A549 (cell line): ENCODE results near the gene E2F1. TPM values are rescaled to one million over a fixed set of nuclear protein-coding genes. Genes with fewer than 3 reads are reported as not detected.

Experiments
- ATAC-seq, 2 experiments: fragments of 200-7000 bp in 1 of 2; fragments of >200 bp in 1 of 2; cut with Nextera tagmentation in 1 of 2; cut with Tn5 transposase in 1 of 2; 3 replicates each; pipeline versions ENCODE4 v1.8.0 to v1.9.1; 2018 to 2020; ENCODE audit warnings: mild to moderate bottlenecking in 1 of 2, moderate library complexity in 1 of 2
- CTCF ChIA-PET: fragments of 300-600 bp; sonication (Branson Sonifier 250); formaldehyde crosslinking; extraction: SDS; loops from one replicate; lab custom pipeline; 2021; ENCODE audit warnings: antibody characterized with exemption, inconsistent platforms; lab: Yijun Ruan, JAX
- POLR2A ChIA-PET: fragments of 350-600 bp; formaldehyde crosslinking; extraction: SDS; loops from one replicate; lab custom pipeline; 2021; ENCODE audit warnings: antibody characterized with exemption, inconsistent platforms; lab: Yijun Ruan, JAX
- DNase-seq, 2 experiments: peaks; one replicate each; pipeline versions ENCODE4 v3.0.0 to v3.0.0-alpha.2; 2011 to 2016; ENCODE audit warnings: low read depth in 1 of 2, low spot score in 1 of 2
- FAIRE-seq: peaks from 2 replicates; lab custom pipeline; 2011; peaks lifted over from hg19 to GRCh38; lab: Jason Lieb, UNC
- H3K27ac ChIP-seq, 2 experiments: fragments of >200 bp; sonication (Bioruptor Twin); formaldehyde crosslinking; 3 replicates each; pipeline ENCODE4 v1.5.1; 2016 to 2017
- H3K4me1 ChIP-seq: fragments of >200 bp; sonication (Bioruptor Twin); formaldehyde crosslinking; 3 replicates; pipeline ENCODE4 v1.6.1; 2016
- H3K4me2 ChIP-seq: fragments of >200 bp; sonication (Bioruptor Twin); formaldehyde crosslinking; 3 replicates; pipeline ENCODE4 v1.6.1; 2016
- H3K4me3 ChIP-seq: fragments of >200 bp; sonication (Bioruptor Twin); formaldehyde crosslinking; 3 replicates; pipeline ENCODE4 v1.5.1; 2016
- H3K9me3 ChIP-seq: fragments of >200 bp; sonication (Bioruptor Twin); formaldehyde crosslinking; 3 replicates; pipeline ENCODE4 v1.6.1; 2016
- CHD2 ChIP-seq: fragments of 150-350 bp; IDR thresholded peaks from 2 replicates; pipeline ENCODE4 v1.6.1; 2014; ENCODE audit warnings: low read length; ENCODE audit not compliant: partially characterized antibody
- EHMT2 ChIP-seq: fragments of 200-600 bp; sonication (generic); IDR thresholded peaks from 2 replicates; pipeline ENCODE4 v1.6.1; 2016; ENCODE audit warnings: antibody characterized with exemption, low read depth, mild to moderate bottlenecking, moderate library complexity
- EP300 ChIP-seq, 2 experiments: fragments of >200 bp; sonication (Bioruptor Twin); formaldehyde crosslinking; IDR thresholded peaks; 2 replicates in 1 of 2; 3 replicates in 1 of 2; pipeline ENCODE4 v1.6.1; 2016 to 2017
- FOSL2 ChIP-seq, 2 experiments: fragments of 450-650 bp in 1 of 2; fragments of >200 bp in 1 of 2; sonication (Bioruptor Twin) in 1 of 2; formaldehyde crosslinking; IDR thresholded peaks; 2 replicates each; pipeline versions ENCODE4 v1.5.0 to v1.6.1; 2016 to 2020; ENCODE audit warnings: mild to moderate bottlenecking in 1 of 2, moderate library complexity in 1 of 2
- FOXS1 ChIP-seq: fragments of 250-450 bp; sonication (Bioruptor Pico); IDR thresholded peaks from 2 replicates; pipeline ENCODE4 v1.5.0; 2020; ENCODE audit warnings: mild to moderate bottlenecking, moderate library complexity
- HOXA7 ChIP-seq: fragments of 250-450 bp; sonication (Bioruptor Pico); IDR thresholded peaks from 2 replicates; pipeline ENCODE4 v1.5.0; 2020; ENCODE audit warnings: mild to moderate bottlenecking, moderate library complexity
- HOXB5 ChIP-seq: fragments of 250-450 bp; sonication (Bioruptor Pico); IDR thresholded peaks from 2 replicates; pipeline ENCODE4 v1.5.0; 2020; ENCODE audit warnings: mild to moderate bottlenecking, moderate library complexity
- JUN ChIP-seq, 2 experiments: fragments of >200 bp; sonication (Bioruptor Twin); formaldehyde crosslinking; IDR thresholded peaks; 2 replicates in 1 of 2; 3 replicates in 1 of 2; pipeline ENCODE4 v1.6.1; 2016 to 2017
- MYC ChIP-seq: IDR thresholded peaks from 2 replicates; pipeline ENCODE4 v1.6.1; 2012; ENCODE audit warnings: mild to moderate bottlenecking, inconsistent platforms, low read length, improper control_type of control experiment, borderline replicate concordance
- PBX3 ChIP-seq: IDR thresholded peaks from 2 replicates; pipeline ENCODE4 v1.6.1; 2012
- POLR2A ChIP-seq: IDR thresholded peaks from 2 replicates; pipeline ENCODE4 v1.6.1; 2012; ENCODE audit warnings: mild to moderate bottlenecking, low read length
- RFX5 ChIP-seq: fragments of 450-650 bp; IDR thresholded peaks from 2 replicates; pipeline ENCODE4 v1.7.1; 2014; ENCODE audit warnings: antibody characterized with exemption, mild to moderate bottlenecking, moderate library complexity
- ZC3H11A ChIP-seq: fragments of 450-650 bp; IDR thresholded peaks from 2 replicates; pipeline ENCODE4 v1.6.1; 2014; ENCODE audit warnings: antibody characterized with exemption, mild to moderate bottlenecking
- ZFP36 ChIP-seq: fragments of 450-650 bp; IDR thresholded peaks from 2 replicates; pipeline ENCODE4 v1.6.1; 2014; ENCODE audit warnings: borderline replicate concordance; ENCODE audit not compliant: partially characterized antibody
- whole genome bisulfite sequencing: methylation state at CpG from one replicate; pipeline ENCODE4 v1.1.6; 2017; ENCODE audit errors: missing lambda C conversion rate; 5-methylcytosine and 5-hydroxymethylcytosine counted together
- polyA minus RNA-seq: library from RNA; depleted of rRNA, polyadenylated mRNA; stranded (reverse); fragments of >200 nt; gene quantifications from 2 replicates; pipeline ENCODE4 v1.2.3, GENCODE V29; 2011; rRNA and poly(A)+ RNA removed
- polyA plus RNA-seq, 4 experiments: library from polyadenylated mRNA; depleted of rRNA in 3 of 4; stranded (reverse); fragments of >200 nt; fragmentation: RNase III in 1 of 4; extraction: RNeasy Plus Mini Kit Qiagen cat#74134 plus additional on column Dnase treatment in 1 of 4; gene quantifications; 2 replicates in 3 of 4; 3 replicates in 1 of 4; pipeline ENCODE4 v1.2.3, GENCODE V29; 2011 to 2017
- TF ChIP-seq, protein P1 (sequence below): IDR thresholded peaks from 2 replicates; pipeline ENCODE4 v1.6.1; 2012
- TF ChIP-seq, protein P2 (sequence below): fragments of >200 bp; sonication (Bioruptor Twin); formaldehyde crosslinking; IDR thresholded peaks from 3 replicates; pipeline ENCODE4 v1.6.1; 2016
- TF ChIP-seq, protein P3 (sequence below): IDR thresholded peaks from 2 replicates; pipeline ENCODE4 v1.6.1; 2012; ENCODE audit warnings: low read depth, borderline replicate concordance
- TF ChIP-seq, protein P4 (sequence below): fragments of 450-650 bp; IDR thresholded peaks from 2 replicates; pipeline ENCODE4 v1.6.1; 2014; ENCODE audit warnings: antibody characterized with exemption
- TF ChIP-seq, protein P5 (sequence below): fragments of 250-450 bp; sonication (Bioruptor Pico); IDR thresholded peaks from 2 replicates; pipeline ENCODE4 v1.5.0; 2021; ENCODE audit warnings: mild to moderate bottlenecking, moderate library complexity, borderline replicate concordance

E2F1 gene, protein sequence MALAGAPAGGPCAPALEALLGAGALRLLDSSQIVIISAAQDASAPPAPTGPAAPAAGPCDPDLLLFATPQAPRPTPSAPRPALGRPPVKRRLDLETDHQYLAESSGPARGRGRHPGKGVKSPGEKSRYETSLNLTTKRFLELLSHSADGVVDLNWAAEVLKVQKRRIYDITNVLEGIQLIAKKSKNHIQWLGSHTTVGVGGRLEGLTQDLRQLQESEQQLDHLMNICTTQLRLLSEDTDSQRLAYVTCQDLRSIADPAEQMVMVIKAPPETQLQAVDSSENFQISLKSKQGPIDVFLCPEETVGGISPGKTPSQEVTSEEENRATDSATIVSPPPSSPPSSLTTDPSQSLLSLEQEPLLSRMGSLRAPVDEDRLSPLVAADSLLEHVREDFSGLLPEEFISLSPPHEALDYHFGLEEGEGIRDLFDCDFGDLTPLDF
- polyA plus RNA-seq (2011; rRNA removed) (17.9 and 19.4 TPM in 2 replicates), polyA plus RNA-seq (2017; fragmentation: RNase III; extraction: RNeasy Plus Mini Kit Qiagen cat#74134 plus additional on column Dnase treatment) (32.8 to 35.8 TPM (median 33.5 TPM) in 3 replicates), polyA minus RNA-seq (13.4 and 21.1 TPM in 2 replicates)
- polyA plus RNA-seq (2012; cell fraction: cytosol; rRNA removed): 52.5 and 61.3 TPM in 2 replicates
- polyA plus RNA-seq (2012; cell fraction: nucleus; rRNA removed): 122 and 133 TPM in 2 replicates

- Histone ChIP-seq H3K4me2 (peak within 1 kb of the TSS; percentile 96), H3K9me3 (no peaks in the 10 kb centered on the region), H3K4me3 (peak within 1 kb of the TSS; percentile 85), H3K27ac (peak within 1 kb of the TSS; percentile 77 to 93), H3K4me1 (peaks cover 24% of the 10 kb centered on the region)
- WGBS: 9% methylated on average over 15 of the region's 101 CpGs
- FAIRE-seq (no peak), ATAC-seq (peak; percentile 91 to 96), DNase-seq (peak; percentile 93 to 96)
- ChIA-PET POLR2A (interaction anchor here (1.1 to 1.3 kb wide), 2 partner anchors 23 kb away, joined by 3 to 4 read pairs; no protein-coding TSS in a partner anchor), CTCF (interaction anchor here (1.0 to 1.8 kb wide), 5 partner anchors 11 to 383 kb away, joined by 3 to 8 read pairs (median 3); partner anchors contain the start of gene ZNF341)
- peak in 1 of 2 experiments; percentile 60; a peak in 1 of 5 replicates for TF ChIP-seq JUN (IDR thresholded peaks at IDR 0.05)
- peak; percentile 48; the same call in 1 of the 2 replicates for TF ChIP-seq RFX5
- TF ChIP-seq, protein P1, sequence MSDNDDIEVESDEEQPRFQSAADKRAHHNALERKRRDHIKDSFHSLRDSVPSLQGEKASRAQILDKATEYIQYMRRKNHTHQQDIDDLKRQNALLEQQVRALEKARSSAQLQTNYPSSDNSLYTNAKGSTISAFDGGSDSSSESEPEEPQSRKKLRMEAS: peak; percentile 91
- TF ChIP-seq, protein P2, sequence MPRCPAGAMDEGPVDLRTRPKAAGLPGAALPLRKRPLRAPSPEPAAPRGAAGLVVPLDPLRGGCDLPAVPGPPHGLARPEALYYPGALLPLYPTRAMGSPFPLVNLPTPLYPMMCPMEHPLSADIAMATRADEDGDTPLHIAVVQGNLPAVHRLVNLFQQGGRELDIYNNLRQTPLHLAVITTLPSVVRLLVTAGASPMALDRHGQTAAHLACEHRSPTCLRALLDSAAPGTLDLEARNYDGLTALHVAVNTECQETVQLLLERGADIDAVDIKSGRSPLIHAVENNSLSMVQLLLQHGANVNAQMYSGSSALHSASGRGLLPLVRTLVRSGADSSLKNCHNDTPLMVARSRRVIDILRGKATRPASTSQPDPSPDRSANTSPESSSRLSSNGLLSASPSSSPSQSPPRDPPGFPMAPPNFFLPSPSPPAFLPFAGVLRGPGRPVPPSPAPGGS: 0 out of 3 replicates have a peak, but pooled peaks have one; percentile 47
- TF ChIP-seq MYC: 0 out of 2 replicates have a peak, but pooled peaks have one; percentile 23
- TF ChIP-seq ZC3H11A: no peak
- TF ChIP-seq, protein P3, sequence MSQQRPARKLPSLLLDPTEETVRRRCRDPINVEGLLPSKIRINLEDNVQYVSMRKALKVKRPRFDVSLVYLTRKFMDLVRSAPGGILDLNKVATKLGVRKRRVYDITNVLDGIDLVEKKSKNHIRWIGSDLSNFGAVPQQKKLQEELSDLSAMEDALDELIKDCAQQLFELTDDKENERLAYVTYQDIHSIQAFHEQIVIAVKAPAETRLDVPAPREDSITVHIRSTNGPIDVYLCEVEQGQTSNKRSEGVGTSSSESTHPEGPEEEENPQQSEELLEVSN: peak; percentile 90
- TF ChIP-seq, protein P4, sequence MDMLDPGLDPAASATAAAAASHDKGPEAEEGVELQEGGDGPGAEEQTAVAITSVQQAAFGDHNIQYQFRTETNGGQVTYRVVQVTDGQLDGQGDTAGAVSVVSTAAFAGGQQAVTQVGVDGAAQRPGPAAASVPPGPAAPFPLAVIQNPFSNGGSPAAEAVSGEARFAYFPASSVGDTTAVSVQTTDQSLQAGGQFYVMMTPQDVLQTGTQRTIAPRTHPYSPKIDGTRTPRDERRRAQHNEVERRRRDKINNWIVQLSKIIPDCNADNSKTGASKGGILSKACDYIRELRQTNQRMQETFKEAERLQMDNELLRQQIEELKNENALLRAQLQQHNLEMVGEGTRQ: peak; percentile 40
- no peak for TF ChIP-seq POLR2A
Measured at GRCh38 chr20:33686100-33686983, at the start of gene E2F1. Gene E2F1, minus strand, starts transcription at chr20:33686385. Its CDS starts 121 bp downstream, at chr20:33686264.

DNA sequence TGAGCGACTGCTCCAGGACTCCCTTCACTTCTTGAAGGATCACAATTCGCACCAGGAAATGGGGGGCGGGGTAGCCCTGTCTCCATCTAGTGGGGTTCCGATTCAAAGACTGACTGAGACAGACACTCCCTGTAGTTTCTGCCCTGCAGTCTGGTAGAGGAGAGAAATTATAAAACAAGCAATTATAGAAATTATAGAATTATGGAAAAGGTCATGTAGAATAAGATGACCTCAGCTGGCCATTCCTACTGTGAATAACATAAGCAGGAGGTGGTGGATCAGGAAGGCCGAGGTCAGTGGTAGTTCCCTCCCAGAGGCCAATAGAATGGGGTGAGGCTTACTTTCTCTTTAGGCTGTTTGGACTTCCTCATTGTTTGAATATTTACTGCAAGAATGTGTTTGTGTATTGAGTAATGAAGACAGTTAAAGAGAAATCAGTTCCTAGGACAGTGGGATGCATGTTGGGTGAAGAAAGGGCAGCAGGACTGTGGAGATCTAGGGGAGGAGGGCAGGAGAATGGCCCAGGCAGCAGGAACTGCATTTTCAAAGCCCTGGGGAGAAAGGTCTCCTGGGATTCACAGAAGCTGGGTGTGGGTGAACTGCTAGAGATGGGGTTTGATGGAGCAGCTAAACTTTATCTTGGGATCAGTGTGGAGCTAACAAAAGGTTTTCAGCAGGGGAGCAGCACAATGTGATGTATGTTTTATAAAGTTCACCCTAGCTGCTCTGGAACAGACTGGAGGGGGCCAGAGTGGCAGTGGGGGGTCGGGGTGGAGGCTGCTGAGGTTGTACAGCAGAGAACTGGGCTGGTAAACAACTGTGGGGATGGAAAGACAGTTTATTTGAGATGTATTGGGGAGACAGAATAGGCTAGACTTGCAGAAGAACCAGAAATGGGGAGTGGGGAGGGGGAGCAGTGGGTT, 47.7 kb upstream of the E2F1 start:
- 9% methylated on average over 6 of the region's 6 CpGs for WGBS
- peak overlapping the region; percentile 97 for H3K4me2 ChIP-seq
- H3K27ac ChIP-seq: peak overlapping the region; percentile 98
- POLR2A ChIA-PET: interaction anchor here (0.7 to 3.1 kb wide), 4 partner anchors 78 to 259 kb away, joined by 3 to 14 read pairs (median 10); partner anchors contain the start of genes CBFA2T2, CHMP4B and RALY
- CTCF ChIA-PET: interaction anchor here (1.6 to 1.8 kb wide), 2 partner anchors 15 to 336 kb away, joined by 6 to 8 read pairs; no protein-coding TSS in a partner anchor
- FAIRE-seq (no peak), ATAC-seq (peak; percentile 77 to 87), DNase-seq (peak; percentile 71 to 94)
- H3K4me1 ChIP-seq: peaks cover 28% of the 10 kb centered on the region
- peaks cover 27% of the 10 kb centered on the region for H3K9me3 ChIP-seq
- H3K4me3 ChIP-seq: peak overlapping the region; percentile 58
- TF ChIP-seq EP300 (IDR thresholded peaks at IDR 0.05) (peak; percentile 9 to 29; a peak in 1 of 5 replicates), FOXS1 (no peak), PBX3 (no peak), CHD2 (no peak), HOXB5 (CRISPR knock-in tag) (no peak), ZFP36 (no peak), FOSL2 (IDR thresholded peaks at IDR 0.05) (no peak), FOSL2 (CRISPR knock-in tag; IDR thresholded peaks at IDR 0.05) (peak; percentile 38; the same call in 1 of the 2 replicates), EHMT2 (no peak), HOXA7 (no peak)
- TF ChIP-seq, protein P1: peak; percentile 70
- TF ChIP-seq, protein P5, sequence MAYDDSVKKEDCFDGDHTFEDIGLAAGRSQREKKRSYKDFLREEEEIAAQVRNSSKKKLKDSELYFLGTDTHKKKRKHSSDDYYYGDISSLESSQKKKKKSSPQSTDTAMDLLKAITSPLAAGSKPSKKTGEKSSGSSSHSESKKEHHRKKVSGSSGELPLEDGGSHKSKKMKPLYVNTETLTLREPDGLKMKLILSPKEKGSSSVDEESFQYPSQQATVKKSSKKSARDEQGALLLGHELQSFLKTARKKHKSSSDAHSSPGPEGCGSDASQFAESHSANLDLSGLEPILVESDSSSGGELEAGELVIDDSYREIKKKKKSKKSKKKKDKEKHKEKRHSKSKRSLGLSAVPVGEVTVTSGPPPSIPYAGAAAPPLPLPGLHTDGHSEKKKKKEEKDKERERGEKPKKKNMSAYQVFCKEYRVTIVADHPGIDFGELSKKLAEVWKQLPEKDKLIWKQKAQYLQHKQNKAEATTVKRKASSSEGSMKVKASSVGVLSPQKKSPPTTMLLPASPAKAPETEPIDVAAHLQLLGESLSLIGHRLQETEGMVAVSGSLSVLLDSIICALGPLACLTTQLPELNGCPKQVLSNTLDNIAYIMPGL (CRISPR knock-in tag): no peak
- TF ChIP-seq, protein P3: no peak
